Activated T-cell treated with anti-CD3 and anti-CD28 coated beads for 4 hours (primary cell): ENCODE measurements around the gene ACVR1B.

Source experiments
- DNase-seq: peaks from one replicate; pipeline ENCODE4 v3.0.0-alpha.2; 2020

ACVR1B gene

GRCh38 chr12:52026263-52026662, 74.8 kb downstream of the ACVR1B start:
- DNase-seq, result no peak

- DNase-seq, result no peak
Observed at GRCh38 chr12:52027085-52027843, 75.8 kb downstream of the ACVR1B start.

GRCh38 chr12:52029685-52030084, 78.2 kb downstream of the ACVR1B start:
- DNase-seq, result no peak

- DNase-seq, result no peak
Observed at GRCh38 chr12:52032446-52032803, 80.9 kb downstream of the ACVR1B start.

- DNase-seq, result peak; percentile 75
Observed at GRCh38 chr12:52032804-52033445, 81.4 kb downstream of the ACVR1B start.

- DNase-seq, result no peak
Observed at GRCh38 chr12:52033446-52034140, 82.1 kb downstream of the ACVR1B start.

- DNase-seq, result no peak
Observed at GRCh38 chr12:52035190-52035589, 83.7 kb downstream of the ACVR1B start.

GRCh38 chr12:52035926-52036325, 84.4 kb downstream of the ACVR1B start:
- no peak for DNase-seq

- DNase-seq, result peak; percentile 82
Observed at GRCh38 chr12:52036587-52037171, 85.2 kb downstream of the ACVR1B start.

GRCh38 chr12:52037248-52037861, 85.9 kb downstream of the ACVR1B start:
- DNase-seq, result no peak

- DNase-seq, result no peak
Observed at GRCh38 chr12:52038447-52038846, 86.9 kb downstream of the ACVR1B start.

GRCh38 chr12:52041035-52041434, 89.5 kb downstream of the ACVR1B start:
- DNase-seq, result no peak

GRCh38 chr12:52041695-52042123, 90.2 kb downstream of the ACVR1B start:
- DNase-seq, result peak; percentile 40

- DNase-seq, result no peak
Observed at GRCh38 chr12:52042706-52043385, 91.3 kb downstream of the ACVR1B start.

- no peak for DNase-seq
Observed at GRCh38 chr12:52043386-52044212, 92.1 kb downstream of the ACVR1B start.

GRCh38 chr12:52044292-52044983, 92.9 kb downstream of the ACVR1B start:
- no peak for DNase-seq

GRCh38 chr12:52045794-52046199, 94.3 kb downstream of the ACVR1B start:
- no peak for DNase-seq
